Measurements from ENCODE around the gene UQCRHL. TPM values are rescaled to one million over a fixed set of nuclear protein-coding genes. Genes with fewer than 3 reads are reported as not detected.
"Not testable (repeated sequence)": the region's sequence is repeated elsewhere in the genome, so short reads cannot be mapped to it uniquely, and the experiment has no call there.

UQCRHL gene
- total and polyA plus RNA-seq, 2 experiments from 2014 or later, result 2.5 to 3.9 TPM

DNA sequence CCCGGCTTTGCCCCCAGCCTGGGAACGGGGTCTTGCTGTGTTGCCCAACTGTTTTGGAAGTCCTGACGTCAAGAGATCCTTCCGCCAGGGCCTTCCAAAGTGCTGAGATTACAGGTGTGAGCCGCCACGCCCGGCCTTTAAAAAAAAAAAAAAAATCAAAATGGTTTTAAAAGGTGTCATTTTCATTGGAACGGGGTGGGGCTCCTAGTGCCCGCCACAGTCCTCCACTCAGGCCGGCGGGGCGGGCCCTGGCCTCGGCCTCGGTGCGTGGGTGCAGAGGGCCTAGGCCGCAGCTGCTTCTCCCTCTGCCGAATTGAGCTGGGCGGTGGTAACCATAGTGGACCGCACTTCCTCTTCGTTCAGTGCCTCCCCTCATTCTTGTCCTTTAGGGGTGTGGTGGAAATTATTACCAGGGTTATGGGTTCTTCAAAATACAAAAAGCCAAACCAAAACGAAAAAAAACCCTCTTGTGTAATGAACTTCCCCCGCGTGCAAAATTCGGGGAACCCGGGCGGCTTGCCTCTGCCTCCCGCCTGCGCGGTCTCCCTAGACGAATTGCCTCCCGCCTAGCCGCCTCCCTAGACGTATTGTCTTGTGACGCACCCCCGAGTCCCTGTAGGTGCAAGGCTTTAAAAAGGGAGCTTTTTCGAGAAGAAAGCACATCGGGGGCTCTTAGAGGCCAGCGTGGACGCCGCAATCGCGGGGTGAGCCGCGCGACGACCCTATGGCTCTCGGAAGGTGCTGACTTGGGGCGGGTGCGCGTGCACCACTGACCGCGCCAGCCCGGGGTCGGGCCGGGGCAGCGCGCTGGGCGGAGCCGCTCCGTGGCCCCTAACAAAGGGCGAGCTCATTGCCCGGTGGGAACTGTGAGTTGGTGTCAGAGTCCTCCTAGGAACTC is 29.6 kb upstream of the UQCRHL start:
- no peak overlapping the region for H3K4me3 ChIP-seq

DNA sequence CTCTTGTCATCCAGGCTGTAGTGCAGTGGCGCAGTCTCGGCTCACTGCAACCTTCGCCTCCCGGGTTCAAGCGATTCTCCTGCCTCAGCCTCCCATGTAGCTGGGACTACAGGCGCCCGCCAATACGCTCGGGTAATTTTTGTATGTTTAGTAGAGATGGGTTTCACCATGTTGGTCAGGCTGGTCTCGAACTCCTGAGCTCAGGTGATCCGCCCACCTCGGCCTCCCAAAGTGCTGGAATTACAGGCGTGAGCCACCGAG is 29.0 kb upstream of the UQCRHL start:
- not testable (repeated sequence) for H3K27me3 ChIP-seq; H3K4me1 ChIP-seq (ENCODE audit: low read depth); H3K9me3 ChIP-seq (ENCODE audit: low read depth); H3K36me3 ChIP-seq; H3K4me3 ChIP-seq; DNase-seq (ENCODE audit: low read depth in 1 of 2, low spot score in 1 of 2)
- peak overlapping the region; percentile 98 for H3K27ac ChIP-seq

More for the DNA sequence above, 29.6 kb upstream of the UQCRHL start:
- no peaks in the 10 kb centered on the region for H3K36me3 ChIP-seq
- H3K27ac ChIP-seq, result no peak overlapping the region
- H3K27me3 ChIP-seq, result no peaks in the 10 kb centered on the region
- DNase-seq (ENCODE audit: low read depth in 1 of 2, low spot score in 1 of 2), result no peak
- no peaks in the 10 kb centered on the region for H3K4me1 ChIP-seq (ENCODE audit: low read depth)
- no peak for TF ChIP-seq CTCF (IDR thresholded peaks at IDR 0.05; ENCODE audit: low read depth, low read length)
- no peaks in the 10 kb centered on the region for H3K9me3 ChIP-seq (ENCODE audit: low read depth)

DNA sequence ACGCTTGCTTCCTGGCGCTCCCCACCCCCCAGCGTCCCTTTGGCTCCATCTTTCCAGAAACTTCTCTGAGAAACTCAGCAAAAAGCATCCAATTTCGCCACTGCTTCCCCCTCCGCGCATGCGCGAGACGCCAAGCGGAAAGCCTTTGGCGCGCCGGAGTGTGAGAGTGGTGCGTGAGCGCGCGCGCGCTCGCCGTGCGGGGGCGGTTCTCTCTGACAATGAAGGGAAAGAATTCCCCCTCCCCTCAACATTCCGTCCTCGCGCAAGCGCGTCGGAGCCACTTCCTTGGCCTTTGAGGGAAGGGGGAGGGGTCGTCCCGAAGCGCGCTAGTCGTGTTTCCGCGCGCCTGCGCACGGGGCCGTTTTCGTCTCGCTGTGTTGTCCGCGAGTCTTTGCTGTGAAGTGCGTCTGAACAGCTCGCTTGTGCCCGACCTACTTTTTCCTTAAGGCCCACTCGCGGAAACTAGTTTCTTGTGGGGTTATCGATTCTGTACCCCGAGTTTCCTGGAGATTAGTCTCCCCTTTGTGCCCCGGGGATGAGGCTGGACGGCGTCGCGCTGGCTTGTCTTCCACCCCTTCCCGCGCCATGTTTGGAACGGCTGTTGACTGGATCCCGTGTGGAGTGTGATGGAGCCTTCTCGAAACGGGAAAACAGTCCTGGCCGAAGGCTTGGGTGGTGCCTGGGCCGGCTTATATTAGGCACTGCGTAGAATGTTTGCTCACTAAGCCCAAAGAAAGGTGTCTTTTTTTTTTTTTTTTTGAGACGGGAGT is 28.5 kb upstream of the UQCRHL start:
- no peaks in the 10 kb centered on the region for H3K36me3 ChIP-seq
- H3K27me3 ChIP-seq, result no peaks in the 10 kb centered on the region
- H3K9me3 ChIP-seq (ENCODE audit: low read depth), result no peaks in the 10 kb centered on the region
- H3K4me3 ChIP-seq, result peak overlapping the region; percentile 50
- no peak for TF ChIP-seq CTCF (IDR thresholded peaks at IDR 0.05; ENCODE audit: low read depth, low read length)
- peak overlapping the region; percentile 98 for H3K27ac ChIP-seq
- H3K4me1 ChIP-seq (ENCODE audit: low read depth), result no peaks in the 10 kb centered on the region
- peak; percentile 99 to 100 for DNase-seq (ENCODE audit: low read depth in 1 of 2, low spot score in 1 of 2)

- DNase-seq (ENCODE audit: low read depth in 1 of 2, low spot score in 1 of 2), result no peak
- peak overlapping the region; percentile 50 for H3K4me3 ChIP-seq
- H3K27me3 ChIP-seq, result no peaks in the 10 kb centered on the region
- H3K27ac ChIP-seq, result peak overlapping the region; percentile 98
- H3K4me1 ChIP-seq (ENCODE audit: low read depth), result no peaks in the 10 kb centered on the region
- no peaks in the 10 kb centered on the region for H3K9me3 ChIP-seq (ENCODE audit: low read depth)
- no peak for TF ChIP-seq CTCF (IDR thresholded peaks at IDR 0.05; ENCODE audit: low read depth, low read length)
- H3K36me3 ChIP-seq, result no peaks in the 10 kb centered on the region
Measured at GRCh38 chr1:15835205-15835740, 27.8 kb upstream of the UQCRHL start.

- TF ChIP-seq CTCF (IDR thresholded peaks at IDR 0.05; ENCODE audit: low read depth, low read length), result no peak
- Histone ChIP-seq H3K4me3 (peak overlapping the region; percentile 50), H3K36me3 (no peaks in the 10 kb centered on the region), H3K27me3 (no peaks in the 10 kb centered on the region), H3K27ac (peak overlapping the region; percentile 98), H3K4me1 (ENCODE audit: low read depth) (no peaks in the 10 kb centered on the region), H3K9me3 (ENCODE audit: low read depth) (no peaks in the 10 kb centered on the region)
- peak; percentile 92 for DNase-seq (ENCODE audit: low read depth in 1 of 2, low spot score in 1 of 2)
Measured at GRCh38 chr1:15834406-15835204, 27.2 kb upstream of the UQCRHL start.

Data from cardiac muscle cell (in vitro differentiated cells and primary cell).